Upper lobe of left lung (tissue), 6 donors: Measurements from ENCODE around the gene ADAM12. TPM values are rescaled to one million over a fixed set of nuclear protein-coding genes. Genes with fewer than 3 reads are reported as not detected.
A peak's percentile ranks its signal among the peaks of the same experiment; 100 is the strongest.

Experiments used
- ATAC-seq, 2 donors: fragments of 200-7000 bp; cut with Tn5 transposase; one replicate each; pipeline ENCODE4 v1.9.1; 2022; ENCODE audit warnings: mild to moderate bottlenecking in 2 of 2, moderate library complexity in 2 of 2; ENCODE audit not compliant: low FRiP score in 2 of 2
- DNase-seq, 2 donors: peaks; one replicate each; pipeline ENCODE4 v3.0.0-alpha.2; 2019 to 2020
- H3K27ac ChIP-seq, 4 donors: fragments of 200-600 bp; sonication (generic); one replicate each; pipeline ENCODE4 v1.5.1; 2016 to 2019
- H3K27me3 ChIP-seq, 4 donors: fragments of 200-600 bp; sonication (generic); one replicate each; pipeline ENCODE4 v1.5.1; 2017 to 2019
- H3K36me3 ChIP-seq, 4 donors: fragments of 200-600 bp; sonication (generic); one replicate each; pipeline ENCODE4 v1.5.1; 2016 to 2019
- H3K4me1 ChIP-seq, 4 donors: fragments of 200-600 bp; sonication (generic); one replicate each; pipeline ENCODE4 v1.5.1; 2018 to 2019
- H3K4me3 ChIP-seq, 4 donors: fragments of 200-600 bp; sonication (generic); one replicate each; pipeline ENCODE4 v1.5.1; 2017 to 2019; ENCODE audit warnings: mild to moderate bottlenecking in 2 of 4, moderate library complexity in 1 of 4
- H3K9me3 ChIP-seq, 4 donors: fragments of 200-600 bp; sonication (generic); one replicate each; pipeline ENCODE4 v1.5.1; 2018 to 2019
- EP300 ChIP-seq, 4 donors: sonication (generic); formaldehyde crosslinking; IDR thresholded peaks; one replicate each; pipeline ENCODE4 v1.5.1; 2017; ENCODE audit warnings: antibody characterized with exemption in 4 of 4, control low read depth in 2 of 4
- POLR2A ChIP-seq, 4 donors: fragments of 450-650 bp; IDR thresholded peaks; one replicate each; pipeline ENCODE4 v1.5.1; 2016 to 2017; ENCODE audit warnings: antibody characterized with exemption in 4 of 4, mild to moderate bottlenecking in 2 of 4
- POLR2AphosphoS5 ChIP-seq, 2 donors: sonication (generic); formaldehyde crosslinking; IDR thresholded peaks; one replicate each; pipeline ENCODE4 v1.5.1; 2017; ENCODE audit warnings: antibody characterized with exemption in 2 of 2
- WGBS, 2 donors: methylation state at CpG; one replicate each; pipeline ENCODE4 v1.1.5; 2017 to 2018; 5-methylcytosine and 5-hydroxymethylcytosine counted together
- total RNA-seq, 6 donors: library from RNA; depleted of rRNA in 4 of 6; stranded (reverse); fragments of >200 nt in 4 of 6; gene quantifications; one replicate each; pipeline versions ENCODE4 v1.1.0 to v1.2.1, GENCODE V29; 2016 to 2021
- TF ChIP-seq, protein P1 (sequence below), 6 experiments: fragments of 450-650 bp in 4 of 6; fragments of 200-600 bp in 2 of 6; sonication (generic) in 2 of 6; IDR thresholded peaks; one replicate each; pipeline ENCODE4 v1.5.1; 2016 to 2019; ENCODE audit warnings: antibody characterized with exemption in 6 of 6
- donor health status: DM: no; HTN: no; CAD: no; lungs with moderate emphysema.
- donor health status: DM: no; HTN: yes; CAD: no; lungs with severe emphysema.

Gene ADAM12
- total RNA-seq, 6 donors from 2014 or later, result 0.44 to 3.7 (median 0.82) TPM

DNA sequence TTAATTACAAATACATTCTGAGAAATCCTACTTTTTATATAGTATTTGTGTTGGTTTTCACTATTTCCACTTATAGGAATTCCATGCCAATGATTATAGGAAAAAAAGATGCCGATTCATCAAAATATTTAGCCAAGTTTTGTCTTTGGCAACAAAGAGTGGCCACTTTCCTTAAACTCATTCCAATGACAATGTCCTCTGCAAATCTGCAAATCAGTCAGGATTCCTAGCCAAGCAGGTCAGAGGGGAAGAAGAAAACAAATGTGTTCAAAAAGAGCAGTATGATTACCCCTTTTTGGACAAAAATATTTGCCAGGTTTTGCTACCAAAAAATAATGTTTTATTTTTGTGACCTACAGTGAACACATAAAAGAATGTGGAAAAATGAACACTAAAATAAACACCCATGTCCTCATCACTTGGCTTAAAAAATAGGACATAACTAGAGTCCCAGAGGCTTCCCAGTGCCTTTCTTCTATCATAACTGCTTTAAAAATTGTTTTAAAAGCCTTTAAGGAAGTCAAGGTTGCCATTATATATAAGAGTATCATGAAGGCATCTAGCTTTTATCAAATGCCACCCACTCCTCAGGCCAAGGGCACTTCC lies 125.9 kb downstream of the ADAM12 start:
- DNase-seq (no peak), ATAC-seq (no peak)
- TF ChIP-seq, protein P1, sequence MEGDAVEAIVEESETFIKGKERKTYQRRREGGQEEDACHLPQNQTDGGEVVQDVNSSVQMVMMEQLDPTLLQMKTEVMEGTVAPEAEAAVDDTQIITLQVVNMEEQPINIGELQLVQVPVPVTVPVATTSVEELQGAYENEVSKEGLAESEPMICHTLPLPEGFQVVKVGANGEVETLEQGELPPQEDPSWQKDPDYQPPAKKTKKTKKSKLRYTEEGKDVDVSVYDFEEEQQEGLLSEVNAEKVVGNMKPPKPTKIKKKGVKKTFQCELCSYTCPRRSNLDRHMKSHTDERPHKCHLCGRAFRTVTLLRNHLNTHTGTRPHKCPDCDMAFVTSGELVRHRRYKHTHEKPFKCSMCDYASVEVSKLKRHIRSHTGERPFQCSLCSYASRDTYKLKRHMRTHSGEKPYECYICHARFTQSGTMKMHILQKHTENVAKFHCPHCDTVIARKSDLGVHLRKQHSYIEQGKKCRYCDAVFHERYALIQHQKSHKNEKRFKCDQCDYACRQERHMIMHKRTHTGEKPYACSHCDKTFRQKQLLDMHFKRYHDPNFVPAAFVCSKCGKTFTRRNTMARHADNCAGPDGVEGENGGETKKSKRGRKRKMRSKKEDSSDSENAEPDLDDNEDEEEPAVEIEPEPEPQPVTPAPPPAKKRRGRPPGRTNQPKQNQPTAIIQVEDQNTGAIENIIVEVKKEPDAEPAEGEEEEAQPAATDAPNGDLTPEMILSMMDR (IDR thresholded peaks at IDR 0.05), result no peak
- no peak for TF ChIP-seq POLR2A (IDR thresholded peaks at IDR 0.05)
- no peak for TF ChIP-seq POLR2AphosphoS5 (IDR thresholded peaks at IDR 0.05)
- TF ChIP-seq EP300 (IDR thresholded peaks at IDR 0.05), result no peak
- no peak overlapping the region for H3K4me3 ChIP-seq
- H3K9me3 ChIP-seq, result no peaks in the 10 kb centered on the region
- H3K27ac ChIP-seq, result no peak overlapping the region
- WGBS, 2 donors, result 67 to 81% methylated on average over 1 of the region's 1 CpG
- no peaks in the 10 kb centered on the region for H3K36me3 ChIP-seq
- H3K27me3 ChIP-seq, result no peaks in the 10 kb centered on the region
- no peaks in the 10 kb centered on the region for H3K4me1 ChIP-seq

DNA sequence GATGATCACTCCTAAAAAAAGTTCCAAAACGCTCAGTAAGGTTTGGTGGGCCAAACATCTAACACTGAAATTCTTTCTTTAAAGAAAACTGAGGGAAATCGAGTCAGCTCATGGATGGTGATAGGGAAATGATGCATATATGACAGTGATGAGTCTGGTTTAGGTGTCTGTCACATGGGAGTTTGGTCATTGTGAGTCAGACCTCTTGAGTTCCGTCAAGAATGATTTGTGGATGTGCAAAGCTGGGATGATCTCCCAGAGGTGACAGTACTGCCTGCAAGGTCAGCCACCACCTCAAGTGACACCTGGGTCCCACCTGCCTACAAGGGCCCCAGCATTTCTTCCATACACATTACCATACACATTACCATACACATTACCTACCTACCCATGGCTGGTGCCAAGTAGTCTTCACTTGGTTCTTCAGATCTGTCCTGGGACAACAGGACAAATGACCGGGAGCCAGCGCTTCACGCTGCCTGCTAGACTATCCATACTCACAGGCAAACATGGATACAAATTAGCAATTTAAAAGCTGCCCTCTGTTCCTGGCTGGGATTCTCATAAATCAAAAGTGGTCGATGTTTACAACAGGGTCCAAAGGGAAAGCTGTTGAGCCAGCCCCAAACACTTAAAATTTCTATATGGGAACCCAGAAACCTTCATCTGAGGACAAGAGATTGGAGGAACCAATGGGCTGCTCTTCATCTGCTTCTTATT lies 128.4 kb downstream of the ADAM12 start:
- no peaks in the 10 kb centered on the region for H3K36me3 ChIP-seq
- H3K27ac ChIP-seq, result no peak overlapping the region
- no peak for DNase-seq
- H3K27me3 ChIP-seq, result no peaks in the 10 kb centered on the region
- H3K4me3 ChIP-seq, result no peak overlapping the region
- ATAC-seq, result no peak
- H3K9me3 ChIP-seq, result no peaks in the 10 kb centered on the region
- TF ChIP-seq POLR2A (IDR thresholded peaks at IDR 0.05), result no peak
- no peak for TF ChIP-seq POLR2AphosphoS5 (IDR thresholded peaks at IDR 0.05)
- TF ChIP-seq EP300 (IDR thresholded peaks at IDR 0.05), result no peak
- TF ChIP-seq, protein P1 (IDR thresholded peaks at IDR 0.05), result no peak
- no peaks in the 10 kb centered on the region for H3K4me1 ChIP-seq
- WGBS, 2 donors, result 86% methylated on average over 7 of the region's 7 CpGs

DNA sequence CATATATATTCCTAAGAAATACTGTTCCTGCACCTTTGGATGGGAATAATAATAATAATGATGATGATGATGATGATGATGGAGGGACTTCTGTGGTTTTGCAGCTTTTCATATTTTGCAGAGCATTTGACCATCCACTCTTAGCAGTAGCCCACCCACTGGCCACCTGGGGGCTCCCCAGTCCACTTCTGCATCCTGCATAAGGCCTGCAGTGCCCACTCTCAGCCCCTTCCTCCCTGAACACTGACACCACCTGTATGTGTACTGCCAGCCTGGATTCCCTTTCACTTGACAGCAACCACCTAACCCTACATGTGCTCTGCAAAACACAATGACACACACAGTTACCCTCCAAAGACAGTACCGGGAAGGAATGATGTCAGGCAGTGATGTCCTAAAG lies 131.4 kb downstream of the ADAM12 start:
- no peaks in the 10 kb centered on the region for H3K36me3 ChIP-seq
- DNase-seq (no peak), ATAC-seq (no peak)
- H3K9me3 ChIP-seq, result no peaks in the 10 kb centered on the region
- H3K27me3 ChIP-seq, result no peaks in the 10 kb centered on the region
- H3K27ac ChIP-seq, result no peak overlapping the region
- no peak overlapping the region for H3K4me3 ChIP-seq
- no peak for TF ChIP-seq EP300 (IDR thresholded peaks at IDR 0.05)
- TF ChIP-seq, protein P1 (IDR thresholded peaks at IDR 0.05), result no peak
- no peak for TF ChIP-seq POLR2AphosphoS5 (IDR thresholded peaks at IDR 0.05)
- TF ChIP-seq POLR2A (IDR thresholded peaks at IDR 0.05), result no peak
- 75 to 100% methylated on average over 1 of the region's 1 CpG for WGBS, 2 donors
- no peaks in the 10 kb centered on the region for H3K4me1 ChIP-seq

DNA sequence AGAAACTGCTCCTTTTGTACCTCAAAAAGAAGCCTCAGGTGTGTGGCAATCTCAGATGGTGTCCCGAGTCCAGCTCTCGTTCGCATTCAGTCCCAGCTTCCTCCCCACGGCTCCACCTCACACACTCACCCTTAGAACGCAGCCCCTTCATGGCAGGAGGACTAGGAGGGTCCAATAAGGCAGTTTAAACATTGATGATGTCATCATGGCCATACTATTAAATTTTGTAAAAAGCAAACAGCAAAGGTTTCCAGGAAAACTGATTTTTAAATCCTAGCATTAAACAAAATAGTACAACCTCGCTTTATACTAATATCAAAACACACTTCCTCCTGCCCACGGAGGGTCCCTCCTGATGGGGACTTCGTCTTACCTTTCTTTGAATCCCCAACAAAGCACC lies 133.0 kb downstream of the ADAM12 start:
- Histone ChIP-seq H3K4me1 (no peaks in the 10 kb centered on the region), H3K27me3 (no peaks in the 10 kb centered on the region), H3K9me3 (no peaks in the 10 kb centered on the region), H3K4me3 (no peak overlapping the region), H3K36me3 (no peaks in the 10 kb centered on the region), H3K27ac (no peak overlapping the region)
- ATAC-seq (no peak), DNase-seq (no peak)
- TF ChIP-seq POLR2A (IDR thresholded peaks at IDR 0.05) (no peak), POLR2AphosphoS5 (IDR thresholded peaks at IDR 0.05) (no peak), EP300 (IDR thresholded peaks at IDR 0.05) (no peak)
- TF ChIP-seq, protein P1 (IDR thresholded peaks at IDR 0.05), result no peak
- 84 to 85% methylated on average over 8 of the region's 8 CpGs for WGBS, 2 donors

DNA sequence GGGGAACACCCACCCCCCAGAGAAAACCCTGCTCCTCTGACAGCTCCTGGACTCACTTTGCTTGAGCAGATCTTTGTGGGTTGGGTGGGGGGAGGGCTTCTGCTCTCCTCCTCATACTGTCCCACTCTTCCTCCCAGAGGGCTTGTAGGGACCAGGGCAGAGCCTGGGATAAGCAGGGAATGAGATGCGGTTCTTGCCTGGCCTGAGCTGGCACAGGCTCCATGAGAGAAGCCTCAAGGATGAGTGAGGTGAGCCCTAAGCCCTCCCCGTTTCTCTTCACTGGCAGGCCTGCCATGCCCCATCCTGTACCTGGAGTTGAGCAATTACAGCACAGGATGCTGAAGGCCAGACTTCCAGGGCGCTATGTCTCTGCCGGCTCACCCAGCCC lies 134.7 kb downstream of the ADAM12 start:
- ATAC-seq (peak in 1 of 2 donors; percentile 19), DNase-seq (no peak)
- Histone ChIP-seq H3K4me1 (no peaks in the 10 kb centered on the region), H3K4me3 (no peak overlapping the region), H3K27ac (no peak overlapping the region), H3K36me3 (no peaks in the 10 kb centered on the region), H3K27me3 (no peaks in the 10 kb centered on the region), H3K9me3 (no peaks in the 10 kb centered on the region)
- TF ChIP-seq POLR2AphosphoS5 (IDR thresholded peaks at IDR 0.05), result no peak
- no peak for TF ChIP-seq EP300 (IDR thresholded peaks at IDR 0.05)
- no peak for TF ChIP-seq POLR2A (IDR thresholded peaks at IDR 0.05)
- 67 to 95% methylated on average over 2 to 4 of the region's 4 CpGs for WGBS, 2 donors
